ENCODE data around the gene AEBP1. TPM values are rescaled to one million over a fixed set of nuclear protein-coding genes. Genes with fewer than 3 reads are reported as not detected.

Gene AEBP1
- total RNA-seq, 1 experiment from 2014 or later: 30.1 TPM

- no TSS peak for BruUV-seq (replicated peaks)
- H3K27ac ChIP-seq (ENCODE audit: low read depth, low read length, poor library complexity, severe bottlenecking): no peak overlapping the region
- H3K4me1 ChIP-seq (ENCODE audit: insufficient read depth, low read length, poor library complexity, severe bottlenecking): peaks cover 4% of the 10 kb centered on the region
- POLR2A ChIA-PET (ENCODE audit: low non-redundant PET): no interaction called here
- intact Hi-C loops (cut with micrococcal nuclease; ENCODE audit: unreplicated experiment): no loop called here
- no peak overlapping the region for H3K4me3 ChIP-seq (ENCODE audit: low read depth, low read length, poor library complexity, severe bottlenecking)
- H3K36me3 ChIP-seq (ENCODE audit: insufficient read depth, low read length, poor library complexity, severe bottlenecking): peaks cover 9% of the 10 kb centered on the region
- CTCF ChIA-PET: no interaction called here
- no peaks in the 10 kb centered on the region for H3K9me3 ChIP-seq (ENCODE audit: low read depth, low read length, poor library complexity, severe bottlenecking)
- no peak for DNase-seq (ENCODE audit: low spot score)
- TF ChIP-seq EZH2 (IDR thresholded peaks at IDR 0.05; ENCODE audit: borderline replicate concordance, low read depth, low read length, poor library complexity, severe bottlenecking) (no peak), CTCF (conservative IDR thresholded peaks at IDR 0.05; ENCODE audit: low read depth, low read length) (no peak)
- H3K27me3 ChIP-seq (replicated peaks; ENCODE audit: insufficient read depth, low read depth, low read length, poor library complexity): no peaks in the 10 kb centered on the region
Observed at GRCh38 chr7:44109991-44110390, 5.8 kb downstream of the AEBP1 start.

GRCh38 chr7:44110719-44111635 is 6.8 kb downstream of the AEBP1 start:
- no TSS peak for BruUV-seq (replicated peaks)
- no peak for DNase-seq (ENCODE audit: low spot score)
- ChIA-PET POLR2A (ENCODE audit: low non-redundant PET) (no interaction called here), CTCF (no interaction called here)
- intact Hi-C loops (cut with micrococcal nuclease; ENCODE audit: unreplicated experiment): no loop called here
- H3K27me3 ChIP-seq (replicated peaks; ENCODE audit: insufficient read depth, low read depth, low read length, poor library complexity): no peaks in the 10 kb centered on the region
- no peak overlapping the region for H3K4me3 ChIP-seq (ENCODE audit: low read depth, low read length, poor library complexity, severe bottlenecking)
- H3K27ac ChIP-seq (ENCODE audit: low read depth, low read length, poor library complexity, severe bottlenecking): no peak overlapping the region
- peaks cover 19% of the 10 kb centered on the region for H3K36me3 ChIP-seq (ENCODE audit: insufficient read depth, low read length, poor library complexity, severe bottlenecking)
- H3K9me3 ChIP-seq (ENCODE audit: low read depth, low read length, poor library complexity, severe bottlenecking): no peaks in the 10 kb centered on the region
- no peak for TF ChIP-seq CTCF (conservative IDR thresholded peaks at IDR 0.05; ENCODE audit: low read depth, low read length)
- TF ChIP-seq EZH2 (IDR thresholded peaks at IDR 0.05; ENCODE audit: borderline replicate concordance, low read depth, low read length, poor library complexity, severe bottlenecking): no peak
- no peaks in the 10 kb centered on the region for H3K4me1 ChIP-seq (ENCODE audit: insufficient read depth, low read length, poor library complexity, severe bottlenecking)

GRCh38 chr7:44111761-44112160 is 7.6 kb downstream of the AEBP1 start:
- DNase-seq (ENCODE audit: low spot score): no peak
- no peak for TF ChIP-seq EZH2 (IDR thresholded peaks at IDR 0.05; ENCODE audit: borderline replicate concordance, low read depth, low read length, poor library complexity, severe bottlenecking)
- TF ChIP-seq CTCF (conservative IDR thresholded peaks at IDR 0.05; ENCODE audit: low read depth, low read length): no peak
- no peaks in the 10 kb centered on the region for H3K9me3 ChIP-seq (ENCODE audit: low read depth, low read length, poor library complexity, severe bottlenecking)
- POLR2A ChIA-PET (ENCODE audit: low non-redundant PET): no interaction called here
- H3K4me3 ChIP-seq (ENCODE audit: low read depth, low read length, poor library complexity, severe bottlenecking): no peak overlapping the region
- intact Hi-C loops (cut with micrococcal nuclease; ENCODE audit: unreplicated experiment): no loop called here
- no peak overlapping the region for H3K27ac ChIP-seq (ENCODE audit: low read depth, low read length, poor library complexity, severe bottlenecking)
- BruUV-seq (replicated peaks): no TSS peak
- no peaks in the 10 kb centered on the region for H3K4me1 ChIP-seq (ENCODE audit: insufficient read depth, low read length, poor library complexity, severe bottlenecking)
- peaks cover 24% of the 10 kb centered on the region for H3K36me3 ChIP-seq (ENCODE audit: insufficient read depth, low read length, poor library complexity, severe bottlenecking)
- CTCF ChIA-PET: no interaction called here
- no peaks in the 10 kb centered on the region for H3K27me3 ChIP-seq (replicated peaks; ENCODE audit: insufficient read depth, low read depth, low read length, poor library complexity)

All from A673 (cell line).